T-helper 2 cell (primary cell): ENCODE results near the gene CROCC2.

Experiments used
- DNase-seq, 5 experiments: peaks; one replicate each; pipeline versions ENCODE4 v3.0.0 to v3.0.0-alpha.2; 2012 to 2022

Gene CROCC2

GRCh38 chr2:240876035-240876474 is 30.1 kb upstream of the CROCC2 start:
- no peak for DNase-seq

DNA sequence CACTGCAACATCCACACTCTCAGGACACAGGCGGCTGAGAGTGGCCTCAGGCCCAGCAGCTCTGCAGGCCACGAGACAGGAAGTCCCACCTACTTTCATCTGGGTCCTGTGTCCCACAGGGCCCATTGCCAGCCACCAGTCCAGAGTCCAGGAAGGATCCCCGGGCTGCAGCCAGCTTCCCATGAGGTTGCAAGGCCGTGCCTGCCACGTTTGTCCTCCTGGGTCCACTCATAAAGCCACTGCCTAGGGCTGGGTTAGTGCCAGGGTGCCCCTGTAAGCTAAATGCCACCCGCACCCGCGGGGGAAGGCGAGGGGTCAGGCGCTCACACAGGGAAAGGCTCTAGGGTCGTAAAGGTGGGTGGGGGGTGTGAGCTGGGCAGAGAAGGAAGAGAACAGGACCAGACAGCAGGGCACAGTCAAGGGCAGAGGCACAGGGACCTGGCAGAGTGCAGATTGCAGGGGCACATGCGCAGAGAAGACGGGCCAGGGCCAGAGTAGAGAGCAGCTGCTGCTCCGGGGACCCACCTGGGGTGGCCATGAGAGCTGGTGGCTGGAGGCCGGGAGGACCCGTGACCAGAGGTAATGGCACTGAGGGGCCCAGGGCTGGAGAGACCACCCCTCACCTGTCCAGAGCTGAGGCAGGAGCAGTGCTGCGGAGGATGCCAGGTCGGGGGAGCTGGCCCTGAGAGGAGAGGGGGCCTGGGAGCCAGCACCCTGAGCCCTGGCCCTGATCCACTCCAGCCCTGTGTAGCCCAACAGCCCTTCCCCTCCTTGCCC is 29.5 kb upstream of the CROCC2 start:
- no peak for DNase-seq

- DNase-seq: no peak
Measured at GRCh38 chr2:240877460-240878340, 28.4 kb upstream of the CROCC2 start.

DNA sequence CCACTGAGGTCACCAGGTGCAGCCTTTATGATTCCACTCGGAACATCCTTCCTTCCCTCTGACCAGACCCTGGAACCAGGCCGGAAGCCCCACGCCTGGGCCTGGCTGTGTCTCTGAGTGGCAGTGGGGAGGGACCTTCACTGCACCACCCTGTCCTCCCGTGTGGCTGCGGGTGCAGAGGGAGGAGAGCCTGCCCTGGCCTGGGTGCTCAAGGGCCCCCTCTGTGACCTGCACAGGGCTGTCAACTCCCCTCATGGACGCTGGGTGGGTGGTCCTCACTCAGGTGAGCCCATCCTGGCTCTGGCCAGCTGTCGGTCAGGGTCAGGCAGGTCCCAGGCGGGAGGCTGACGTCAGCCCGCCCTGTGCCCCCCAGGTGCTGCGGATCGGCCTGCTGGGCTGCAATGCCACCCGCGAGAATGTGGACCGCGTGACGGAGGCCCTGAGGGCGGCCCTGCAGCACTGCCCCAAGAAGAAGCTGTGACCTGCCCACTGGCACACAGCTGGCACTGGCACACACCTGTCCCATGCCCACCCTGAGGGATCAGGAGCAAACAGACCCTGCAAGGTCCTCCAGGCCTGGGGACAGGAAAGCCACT is 27.7 kb upstream of the CROCC2 start:
- no peak for DNase-seq

DNA sequence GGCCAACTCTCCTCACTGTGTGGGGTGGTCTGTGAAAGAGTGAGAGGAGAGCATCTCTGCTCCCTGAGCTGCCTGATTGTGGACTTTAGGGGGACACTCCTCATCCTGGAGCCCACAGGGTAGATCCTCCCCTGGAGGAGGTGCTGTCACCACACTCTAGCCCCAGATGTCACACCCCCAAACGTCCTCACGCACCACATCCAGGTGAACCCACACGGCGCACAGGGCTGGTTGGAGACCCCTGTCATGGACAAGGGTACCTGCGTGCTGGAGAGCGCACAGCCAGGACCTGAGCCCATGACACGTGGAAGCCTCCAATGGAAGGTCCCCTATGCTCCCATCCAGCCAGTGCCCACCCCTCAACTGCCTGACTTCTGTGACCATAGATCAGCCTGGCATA is 27.0 kb upstream of the CROCC2 start:
- DNase-seq: no peak

- no peak for DNase-seq
Measured at GRCh38 chr2:240881913-240882312, 24.2 kb upstream of the CROCC2 start.

DNA sequence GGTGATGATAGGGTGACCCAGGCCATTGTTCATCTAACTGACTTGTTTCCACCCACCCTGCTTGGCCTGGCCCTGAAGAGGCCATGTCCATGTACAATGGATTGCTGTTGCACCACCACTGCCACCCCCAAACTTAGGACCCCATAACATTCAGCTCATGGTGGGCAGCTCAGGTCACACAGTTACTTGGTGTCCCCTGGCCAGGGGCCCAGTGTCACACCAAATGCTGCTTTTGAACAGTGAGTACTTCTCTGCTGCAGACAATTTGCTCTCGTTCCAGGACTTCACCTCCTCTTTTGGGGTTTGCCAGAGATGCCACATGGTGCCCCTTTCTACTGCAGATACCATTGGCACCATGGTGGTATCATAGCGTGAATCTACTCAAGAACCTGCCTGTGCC is 21.9 kb upstream of the CROCC2 start:
- DNase-seq: no peak

- no peak for DNase-seq
Measured at GRCh38 chr2:240884745-240885144, 21.4 kb upstream of the CROCC2 start.

- no peak for DNase-seq
Measured at GRCh38 chr2:240885566-240885965, 20.6 kb upstream of the CROCC2 start.

DNA sequence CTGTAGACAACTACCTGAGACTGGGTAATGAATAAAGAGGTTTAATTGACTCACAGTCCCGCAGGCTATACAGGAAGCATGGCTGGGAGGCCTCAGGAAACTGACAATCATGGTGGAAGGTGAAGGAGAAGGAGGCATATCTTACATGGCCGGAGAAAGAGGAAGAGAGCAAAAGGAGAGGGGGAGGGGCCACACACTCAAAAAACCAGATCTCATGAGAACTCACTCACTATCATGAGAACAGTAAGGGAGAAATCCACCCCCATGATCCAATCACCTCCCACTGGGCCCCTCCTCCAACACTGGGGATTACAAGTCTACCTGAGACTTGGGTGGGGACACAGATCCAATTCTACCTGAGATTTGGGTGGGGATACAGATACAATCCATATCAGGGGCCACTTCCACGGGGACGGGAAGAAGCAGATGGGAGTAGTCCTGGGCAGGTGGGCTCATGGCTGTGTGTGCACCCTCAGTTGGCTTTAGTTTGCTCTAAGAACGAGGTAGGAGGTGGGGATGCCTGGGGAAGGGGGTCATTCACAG is 20.0 kb upstream of the CROCC2 start:
- no peak for DNase-seq

DNA sequence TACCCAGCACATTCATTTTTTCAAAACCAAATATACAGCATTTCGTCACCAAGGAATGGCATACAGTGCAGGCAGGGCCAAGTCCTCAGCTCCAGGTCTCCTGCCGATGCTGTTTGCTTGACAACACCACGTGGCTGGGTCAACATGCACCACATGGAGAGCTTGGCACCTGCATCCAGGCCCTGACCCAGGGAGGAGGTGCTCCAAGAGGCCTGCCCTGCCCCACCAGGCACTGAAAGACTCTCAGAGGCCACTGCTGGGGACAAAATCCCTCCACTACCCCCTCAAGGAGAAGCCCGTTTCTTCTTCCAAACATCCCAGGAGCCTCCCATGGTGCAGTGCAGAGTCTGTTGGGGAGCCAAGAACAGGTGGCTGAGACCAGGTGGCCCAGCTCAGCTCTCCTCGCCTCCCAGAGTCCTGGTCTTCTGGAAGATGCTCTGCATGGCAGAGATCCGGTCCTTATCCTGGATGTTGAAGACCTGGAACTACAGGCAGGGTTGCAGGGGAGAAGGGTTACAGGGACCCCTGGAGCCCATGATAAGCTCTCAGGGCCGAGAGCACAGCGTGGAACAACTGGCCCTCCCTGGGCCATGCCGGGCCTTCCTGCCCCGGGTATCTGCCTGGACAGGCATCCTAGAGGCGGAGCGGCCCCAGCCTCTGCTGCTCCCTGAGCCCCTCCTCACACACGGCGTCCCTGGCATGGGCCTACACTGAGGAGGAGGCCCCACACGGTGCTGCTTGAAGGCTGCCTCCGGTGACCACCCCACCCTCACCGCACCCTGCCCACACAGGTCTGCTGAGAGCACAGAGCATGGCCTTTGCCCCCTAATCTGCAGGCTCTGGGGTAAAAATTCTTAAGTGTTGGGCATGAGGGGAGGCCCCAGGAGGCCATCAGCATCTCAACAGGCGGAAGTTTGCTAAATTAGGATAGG is 19.2 kb upstream of the CROCC2 start:
- DNase-seq: no peak

- DNase-seq: no peak
Measured at GRCh38 chr2:240887631-240888030, 18.5 kb upstream of the CROCC2 start.

DNA sequence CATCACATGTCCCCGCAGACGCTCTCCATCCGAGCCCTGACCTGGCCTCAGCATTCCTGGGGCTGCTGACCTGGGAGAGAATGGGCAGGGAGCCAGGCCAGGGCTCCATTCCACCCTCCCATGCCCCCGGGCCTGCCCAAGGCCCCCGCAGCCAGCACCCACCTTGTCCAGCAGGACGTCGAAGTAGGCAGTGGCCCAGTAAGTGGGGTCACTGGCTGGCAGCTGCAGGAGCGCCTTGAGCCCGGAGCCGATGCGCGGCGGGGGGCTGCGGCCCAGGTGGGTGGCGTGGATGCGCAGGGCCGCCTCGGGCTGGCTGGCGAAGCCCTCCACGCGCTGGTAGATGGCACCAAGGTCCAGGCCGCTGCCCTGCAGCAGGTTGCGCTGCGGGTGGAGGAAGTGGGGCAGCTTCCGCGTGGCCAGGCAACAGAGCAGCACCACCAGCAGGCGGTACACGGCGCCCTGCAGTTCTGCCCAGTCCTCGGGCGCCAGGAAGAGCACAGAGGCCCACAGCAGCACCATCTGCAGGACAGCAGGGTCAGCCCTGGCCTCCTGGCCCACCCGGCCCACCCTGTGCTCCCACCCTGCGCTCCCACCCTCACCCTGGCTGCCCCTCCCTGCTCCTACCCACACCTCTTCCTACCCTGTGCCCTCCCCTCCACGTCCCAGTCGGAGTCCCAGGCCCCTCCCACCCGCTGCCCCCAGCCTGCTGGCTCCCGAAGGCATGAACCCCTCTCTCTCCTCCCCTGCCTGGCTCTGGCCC is 17.8 kb upstream of the CROCC2 start:
- DNase-seq: no peak

DNA sequence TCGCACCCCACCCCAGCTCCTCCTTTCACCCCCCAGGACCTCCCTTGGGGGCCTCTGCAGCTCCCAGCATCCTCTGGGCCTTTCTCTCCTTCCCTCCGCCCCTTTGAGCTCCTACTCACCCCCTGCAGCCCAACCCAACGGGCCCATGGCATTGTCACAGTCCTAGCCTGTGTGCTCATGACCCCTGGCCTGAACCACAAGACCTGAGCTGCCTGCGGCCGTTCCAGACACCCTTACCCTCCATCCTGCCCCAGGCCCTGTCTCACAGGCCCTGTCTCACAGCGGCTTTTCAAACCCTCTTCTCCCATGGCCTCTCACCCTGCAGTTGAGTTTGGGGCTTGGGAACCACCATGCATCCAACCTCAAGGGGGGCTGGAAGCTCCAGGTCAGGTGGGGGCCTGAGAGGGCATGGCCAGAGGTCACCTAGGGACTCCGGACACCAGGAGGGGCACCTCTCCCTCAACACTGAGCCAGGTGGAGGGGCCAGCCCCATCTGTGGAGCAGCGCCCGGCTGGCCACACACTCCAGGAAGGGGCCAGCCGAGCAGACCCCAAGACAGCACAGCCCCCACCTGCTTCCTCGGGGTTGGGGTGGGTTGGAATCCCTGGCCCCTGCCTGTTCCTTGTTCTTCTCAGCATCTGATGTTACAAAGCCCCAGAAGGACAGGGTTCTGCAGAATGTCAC is 17.1 kb upstream of the CROCC2 start:
- DNase-seq: no peak

GRCh38 chr2:240889601-240890560 is 16.3 kb upstream of the CROCC2 start:
- no peak for DNase-seq

DNA sequence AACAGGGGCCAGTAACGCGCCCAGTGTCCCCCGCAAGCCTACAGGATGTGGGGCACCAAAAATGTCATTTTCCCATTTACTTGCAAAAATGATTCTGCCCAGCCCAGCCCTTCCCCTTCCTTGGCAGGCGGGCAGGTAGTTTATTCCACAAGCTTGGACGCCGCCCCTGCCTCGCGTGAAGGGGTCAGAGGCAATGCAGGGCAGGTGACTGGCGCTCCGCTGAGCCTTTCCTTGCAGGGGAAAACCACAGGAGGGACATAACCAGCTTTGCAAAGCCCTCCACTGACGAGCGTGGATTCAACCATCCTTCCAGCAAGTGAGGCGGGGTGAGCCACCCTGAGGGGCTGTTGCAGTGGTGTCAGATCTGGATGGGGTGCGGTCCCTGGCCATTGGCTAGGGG is 15.4 kb upstream of the CROCC2 start:
- DNase-seq: no peak

- DNase-seq: no peak
Measured at GRCh38 chr2:240891492-240892340, 14.4 kb upstream of the CROCC2 start.

GRCh38 chr2:240892356-240892755 is 13.8 kb upstream of the CROCC2 start:
- DNase-seq: no peak

DNA sequence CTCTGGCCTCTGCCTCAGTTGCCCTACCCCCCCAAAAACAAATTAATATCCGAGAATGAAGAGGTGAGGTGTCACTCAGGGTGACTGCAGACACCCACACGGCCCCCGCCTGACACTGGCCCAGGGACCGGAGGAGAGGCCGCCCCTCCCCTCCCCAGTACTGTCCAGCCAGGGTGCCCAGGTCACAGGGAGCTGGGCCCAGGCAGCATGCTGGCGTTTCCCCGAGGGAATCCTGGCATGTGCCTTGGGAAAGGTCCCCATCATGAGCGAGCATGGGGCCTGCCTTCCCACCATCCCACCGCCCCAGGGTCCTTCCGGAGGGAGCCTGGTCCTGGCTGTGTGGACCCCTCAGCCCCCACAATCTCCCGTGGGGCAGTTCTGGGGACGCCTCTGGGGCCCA is 13.2 kb upstream of the CROCC2 start:
- DNase-seq: no peak
